Measurements from ENCODE around the gene CLSTN3. TPM values are rescaled to one million over a fixed set of nuclear protein-coding genes. Genes with fewer than 3 reads are reported as not detected.

CLSTN3 gene
- total and polyA plus RNA-seq, 2 donors (not counting 3 experiments of a cell fraction or from before 2014, with no cell fraction given), result 27.8 to 45.9 TPM

- no peak for FAIRE-seq
- Histone ChIP-seq H3K4me3 (replicated peaks in 1 of 3; ENCODE audit: insufficient read depth in 1 of 3, low read depth in 1 of 3, low read length in 3 of 3) (no peak overlapping the region), H3K4me1 (ENCODE audit: control insufficient read depth, extremely low read depth, insufficient read depth, low read length) (no peaks in the 10 kb centered on the region), H3K79me2 (ENCODE audit: control insufficient read depth, insufficient read depth, low read length) (no peaks in the 10 kb centered on the region), H3K9ac (replicated peaks; ENCODE audit: extremely low read depth, insufficient read depth, low read length) (no peak overlapping the region), H3K27me3 (ENCODE audit: control insufficient read depth in 2 of 2, insufficient read depth in 2 of 2, low read length in 2 of 2) (no peaks in the 10 kb centered on the region), H3K27ac (ENCODE audit: insufficient read depth, low read depth, low read length) (no peak overlapping the region), H3K36me3 (ENCODE audit: control insufficient read depth in 2 of 2, extremely low read depth in 1 of 2, insufficient read depth in 2 of 2, low read length in 2 of 2) (peaks cover 7 to 11% of the 10 kb centered on the region in 2 experiments), H3K4me2 (ENCODE audit: insufficient read depth, low read length) (no peak overlapping the region), H3K9me3 (replicated peaks; ENCODE audit: control insufficient read depth, insufficient read depth, low read length) (no peaks in the 10 kb centered on the region), H3K9me1 (replicated peaks; ENCODE audit: control insufficient read depth, extremely low read depth, insufficient read depth, low read length) (no peaks in the 10 kb centered on the region), H2AFZ (ENCODE audit: low read depth, low read length) (no peak overlapping the region), H4K20me1 (replicated peaks; ENCODE audit: control insufficient read depth, extremely low read depth, insufficient read depth, low read length) (no peaks in the 10 kb centered on the region)
- BruUV-seq (replicated peaks), result no TSS peak
- dilution Hi-C loops (cut with MboI; ENCODE audit: extremely low pct_ligation_motif_present, low sequenced_read_pairs), result no loop called here
- ChIA-PET CTCF (interaction anchor here (1.4 kb wide), 1 partner anchor 9 kb away, joined by 4 read pairs; no protein-coding TSS in a partner anchor), POLR2A (no interaction called here)
- no peak for DNase-seq (ENCODE audit: low read depth, low spot score)
- TF ChIP-seq EZH2 (IDR thresholded peaks at IDR 0.05; ENCODE audit: borderline replicate concordance, low read depth, low read length, severe bottlenecking), result no peak
- no peak for TF ChIP-seq POLR2AphosphoS5 (IDR thresholded peaks at IDR 0.05; ENCODE audit: insufficient read depth, low read depth, low read length)
- no peak for TF ChIP-seq POLR2A (IDR thresholded peaks at IDR 0.05; ENCODE audit: low read depth, low read length)
- no peak for TF ChIP-seq JUN (IDR thresholded peaks at IDR 0.05; ENCODE audit: borderline replicate concordance, insufficient read depth, insufficient read length, low read depth)
- no peak for TF ChIP-seq CTCF (IDR thresholded peaks at IDR 0.05; ENCODE audit: extremely low read depth in 1 of 2, insufficient read depth in 1 of 2, low read depth in 1 of 2, low read length in 2 of 2)
- no peak for TF ChIP-seq FOS (IDR thresholded peaks at IDR 0.05; ENCODE audit: borderline replicate concordance, insufficient read depth, low read length)
- no peak for TF ChIP-seq MAX (IDR thresholded peaks at IDR 0.05; ENCODE audit: insufficient read depth, insufficient read length)
- TF ChIP-seq MYC (IDR thresholded peaks at IDR 0.05; ENCODE audit: low read depth, low read length), result no peak
- TF ChIP-seq GATA2 (IDR thresholded peaks at IDR 0.05; ENCODE audit: insufficient read depth, insufficient read length, low read depth, low read length), result no peak
- intact Hi-C loops (cut with micrococcal nuclease), result no loop called here
Measured at GRCh38 chr12:7136676-7137075, 6.5 kb downstream of the CLSTN3 start.

All from endothelial cell of umbilical vein (primary cell).